Left lung (tissue), 10 donors: ENCODE data around the gene RAMP3. TPM values are rescaled to one million over a fixed set of nuclear protein-coding genes. Genes with fewer than 3 reads are reported as not detected.
A peak's percentile ranks its signal among the peaks of the same experiment; 100 is the strongest.

Source experiments
- ATAC-seq: fragments of 200-7000 bp; cut with Tn5 transposase; one replicate; pipeline ENCODE4 v1.9.1; 2020; ENCODE audit warnings: moderate library complexity
- DNase-seq, 4 donors: peaks; one replicate each; pipeline ENCODE4 v3.0.0-alpha.2; 2013 to 2020
- H3K27ac ChIP-seq, 2 donors: fragments of 200-600 bp; sonication (generic) in 1 of 2; one replicate each; pipeline versions ENCODE4 v1.5.0 to v1.8.0; 2020 to 2021
- H3K27me3 ChIP-seq, 2 donors: fragments of 200-600 bp; sonication (generic) in 1 of 2; one replicate each; pipeline versions ENCODE4 v1.5.0 to v1.8.0; 2020 to 2021
- H3K36me3 ChIP-seq, 2 donors: fragments of 200-600 bp; sonication (generic) in 1 of 2; one replicate each; pipeline versions ENCODE4 v1.5.0 to v1.8.0; 2020 to 2021
- H3K4me1 ChIP-seq, 2 donors: fragments of 200-600 bp; one replicate each; pipeline ENCODE4 v1.8.0; 2021
- H3K4me3 ChIP-seq, 2 donors: fragments of 200-600 bp; sonication (generic) in 1 of 2; one replicate each; pipeline versions ENCODE4 v1.5.0 to v1.8.0; 2020 to 2021; ENCODE audit warnings: mild to moderate bottlenecking in 1 of 2
- H3K9me3 ChIP-seq, 2 donors: fragments of 200-600 bp; sonication (generic) in 1 of 2; one replicate each; pipeline versions ENCODE4 v1.5.0 to v1.8.0; 2020 to 2021
- CTCF ChIP-seq, 2 donors: fragments of 200-600 bp; sonication (generic) in 1 of 2; IDR thresholded peaks; one replicate each; pipeline versions ENCODE4 v1.5.0 to v1.8.0; 2021; ENCODE audit warnings: antibody characterized with exemption in 2 of 2
- intact Hi-C, 2 donors: fragments of 100-400 bp; cut with DNase I; formaldehyde crosslinking; loops; one replicate each; pipeline versions ENCODE4 v1.11.2 to v1.14.2; 2022
- polyA plus RNA-seq, 6 donors: library from polyadenylated mRNA; unstranded; fragments of 120-200 nt; gene quantifications; one replicate each; pipeline ENCODE4 v1.2.1, GENCODE V29; 2013; ENCODE audit not compliant: insufficient read length in 6 of 6
- total RNA-seq, 2 donors: library from RNA; stranded (reverse); fragmentation: NEBNext Ultra II Directional; extraction: Animal tissue kit (Norgen Biotek cat#: 25700); gene quantifications; one replicate each; pipeline ENCODE4 v1.2.1, GENCODE V29; 2021
- donor health status: DM: no; HTN: yes; CAD: no.
- donor health status: DM: no; HTN: no; CAD: no.

RAMP3 gene
- total and polyA plus RNA-seq, 8 donors, result 12.5 to 89.9 (median 23.2) TPM

GRCh38 chr7:45176886-45177731 is 19.5 kb downstream of the RAMP3 start:
- H3K4me3 ChIP-seq, result no peak overlapping the region
- no peak for TF ChIP-seq CTCF (IDR thresholded peaks at IDR 0.05)
- H3K27ac ChIP-seq, result no peak overlapping the region
- H3K36me3 ChIP-seq, result no peaks in the 10 kb centered on the region
- intact Hi-C loops, result no loop called here
- H3K4me1 ChIP-seq, result peaks cover 0 to 4% of the 10 kb centered on the region in 2 donors
- DNase-seq (peak in 1 of 4 donors; percentile 22), ATAC-seq (no peak)
- H3K27me3 ChIP-seq, result no peaks in the 10 kb centered on the region
- H3K9me3 ChIP-seq, result no peaks in the 10 kb centered on the region

GRCh38 chr7:45177801-45178200 is 20.2 kb downstream of the RAMP3 start:
- intact Hi-C loops, result no loop called here
- no peak for ATAC-seq
- no peak overlapping the region for H3K27ac ChIP-seq

GRCh38 chr7:45178241-45179225 is 20.9 kb downstream of the RAMP3 start:
- no peaks in the 10 kb centered on the region for H3K9me3 ChIP-seq
- ATAC-seq, result no peak
- H3K27me3 ChIP-seq, result no peaks in the 10 kb centered on the region
- H3K4me1 ChIP-seq, result peaks cover 0 to 4% of the 10 kb centered on the region in 2 donors
- peak in 1 of 4 donors; percentile 22 for DNase-seq
- H3K27ac ChIP-seq, result no peak overlapping the region
- no peak overlapping the region for H3K4me3 ChIP-seq
- TF ChIP-seq CTCF (IDR thresholded peaks at IDR 0.05), result no peak
- peaks cover 0 to 6% of the 10 kb centered on the region in 2 donors for H3K36me3 ChIP-seq
- intact Hi-C loops, result no loop called here

More at GRCh38 chr7:45177801-45178200, 20.2 kb downstream of the RAMP3 start:
- Histone ChIP-seq H3K36me3 (no peaks in the 10 kb centered on the region), H3K4me1 (peaks cover 0 to 4% of the 10 kb centered on the region in 2 donors), H3K4me3 (no peak overlapping the region), H3K27me3 (no peaks in the 10 kb centered on the region), H3K9me3 (no peaks in the 10 kb centered on the region)
- no peak for TF ChIP-seq CTCF (IDR thresholded peaks at IDR 0.05)
- peak in 1 of 4 donors; percentile 21 for DNase-seq

- no peak for ATAC-seq
- Histone ChIP-seq H3K4me3 (no peak overlapping the region), H3K36me3 (peaks cover 0 to 11% of the 10 kb centered on the region in 2 donors), H3K27ac (no peak overlapping the region), H3K9me3 (no peaks in the 10 kb centered on the region), H3K27me3 (no peaks in the 10 kb centered on the region), H3K4me1 (peaks cover 0 to 4% of the 10 kb centered on the region in 2 donors)
- peak in 1 of 4 donors; percentile 14 for DNase-seq
- intact Hi-C loops, result no loop called here
- TF ChIP-seq CTCF (IDR thresholded peaks at IDR 0.05), result no peak
Observed at GRCh38 chr7:45179666-45180065, 22.1 kb downstream of the RAMP3 start.
